WTC11 (cell line): ENCODE data around the gene ERGIC3. TPM values are rescaled to one million over a fixed set of nuclear protein-coding genes. Genes with fewer than 3 reads are reported as not detected.

Experiments used
- ATAC-seq: fragments of 200-7000 bp; cut with Tn5 transposase; 2 replicates; pipeline ENCODE4 v1.10.0; 2021; ENCODE audit warnings: mild to moderate bottlenecking, moderate library complexity
- CTCF ChIA-PET: fragments of 300-600 bp; sonication (Branson Sonifier 250); formaldehyde crosslinking; loops from one replicate; lab custom pipeline; 2021; ENCODE audit warnings: antibody characterized with exemption; lab: Charles Lee
- POLR2A ChIA-PET: fragments of 350-600 bp; sonication (Branson Sonifier 250); formaldehyde crosslinking; loops from one replicate; lab custom pipeline; 2021; ENCODE audit warnings: antibody characterized with exemption; lab: Charles Lee
- DNase-seq: peaks from one replicate; pipeline ENCODE4 v3.0.0; 2021; ENCODE audit warnings: low spot score
- H3K27ac Mint-ChIP-seq: 2 replicates; pipeline ENCODE4 v1.8.0; 2021; ENCODE audit warnings: mixed read lengths
- H3K27me3 Mint-ChIP-seq: 2 replicates; pipeline ENCODE4 v1.8.0; 2021; ENCODE audit warnings: low read depth, mild to moderate bottlenecking, moderate library complexity, mixed read lengths
- H3K36me3 Mint-ChIP-seq: 2 replicates; pipeline ENCODE4 v1.8.0; 2021; ENCODE audit warnings: mixed read lengths
- H3K4me1 Mint-ChIP-seq: 2 replicates; pipeline ENCODE4 v1.8.0; 2022; ENCODE audit warnings: mixed read lengths
- H3K4me3 Mint-ChIP-seq: 2 replicates; pipeline ENCODE4 v1.8.0; 2021; ENCODE audit warnings: mild to moderate bottlenecking, moderate library complexity, mixed read lengths
- H3K9me3 Mint-ChIP-seq: 2 replicates; pipeline ENCODE4 v1.8.0; 2021; ENCODE audit warnings: mixed read lengths
- AFF4 ChIP-seq: sonication (generic); formaldehyde crosslinking; IDR thresholded peaks from 2 replicates; pipeline ENCODE4 v1.8.1; 2023; ENCODE audit warnings: mild to moderate bottlenecking, missing genetic modification reagents, borderline replicate concordance
- ATF6 ChIP-seq: sonication (generic); formaldehyde crosslinking; IDR thresholded peaks from 2 replicates; pipeline ENCODE4 v1.8.1; 2023; ENCODE audit warnings: mild to moderate bottlenecking, missing genetic modification reagents
- CDX4 ChIP-seq: fragments of 250-450 bp; sonication (Bioruptor Pico); IDR thresholded peaks from 2 replicates; pipeline ENCODE4 v1.9.0; 2021; ENCODE audit warnings: moderate library complexity, mild to moderate bottlenecking, inconsistent platforms, borderline replicate concordance
- E2F4 ChIP-seq: sonication (generic); formaldehyde crosslinking; IDR thresholded peaks from 2 replicates; pipeline ENCODE4 v1.8.1; 2022; ENCODE audit warnings: low read depth, mild to moderate bottlenecking, moderate library complexity, missing genetic modification reagents, borderline replicate concordance
- FOXJ3 ChIP-seq: sonication (generic); formaldehyde crosslinking; IDR thresholded peaks from 2 replicates; pipeline ENCODE4 v1.9.0; 2021; ENCODE audit warnings: missing genetic modification reagents, mild to moderate bottlenecking, borderline replicate concordance
- GRHL2 ChIP-seq: fragments of 250-450 bp; sonication (Bioruptor Pico); IDR thresholded peaks from 2 replicates; pipeline ENCODE4 v1.8.0; 2022; ENCODE audit warnings: mild to moderate bottlenecking, moderate library complexity; ENCODE audit not compliant: insufficient replicate concordance, severe bottlenecking
- GTF2I ChIP-seq: fragments of 250-450 bp; sonication (Bioruptor Pico); conservative IDR thresholded peaks from 2 replicates; pipeline ENCODE4 v1.4.0; 2021; ENCODE audit warnings: mild to moderate bottlenecking
- JAZF1 ChIP-seq: fragments of 250-450 bp; sonication (Bioruptor Pico); IDR thresholded peaks from 2 replicates; pipeline ENCODE4 v1.9.0; 2021; ENCODE audit warnings: moderate library complexity, mild to moderate bottlenecking, inconsistent platforms
- PRDM15 ChIP-seq: sonication (generic); formaldehyde crosslinking; IDR thresholded peaks from 2 replicates; pipeline ENCODE4 v1.8.0; 2022; ENCODE audit warnings: missing genetic modification reagents
- STAT6 ChIP-seq: sonication (generic); formaldehyde crosslinking; conservative IDR thresholded peaks from 2 replicates; pipeline ENCODE4 v1.8.1; 2023; ENCODE audit warnings: mild to moderate bottlenecking, low read depth, missing genetic modification reagents, moderate library complexity
- USF1 ChIP-seq: sonication (generic); formaldehyde crosslinking; IDR thresholded peaks from 2 replicates; pipeline ENCODE4 v1.8.0; 2022; ENCODE audit warnings: mild to moderate bottlenecking, missing genetic modification reagents
- ZMAT4 ChIP-seq: fragments of 250-450 bp; sonication (Bioruptor Pico); IDR thresholded peaks from 2 replicates; pipeline ENCODE4 v1.9.0; 2021; ENCODE audit warnings: mild to moderate bottlenecking
- ZNF423 ChIP-seq: fragments of 250-450 bp; sonication (Bioruptor Pico); IDR thresholded peaks from 2 replicates; pipeline ENCODE4 v2.1.2; 2022; ENCODE audit warnings: mild to moderate bottlenecking, moderate library complexity
- total RNA-seq: library from RNA; stranded (reverse); gene quantifications from 3 replicates; pipeline ENCODE4 v1.2.3, GENCODE V29; 2021

The ERGIC3 gene
- total RNA-seq, 1 experiment from 2014 or later, result 168 TPM

GRCh38 chr20:35502352-35502751 lies 39.5 kb upstream of the ERGIC3 start:
- Mint-ChIP-seq H3K27ac (no peak overlapping the region), H3K4me3 (no peak overlapping the region), H3K36me3 (peaks cover 67% of the 10 kb centered on the region), H3K4me1 (no peaks in the 10 kb centered on the region), H3K27me3 (no peaks in the 10 kb centered on the region), H3K9me3 (no peaks in the 10 kb centered on the region)
- CTCF ChIA-PET, result no interaction called here
- ATAC-seq (no peak), DNase-seq (no peak)
- TF ChIP-seq STAT6 (CRISPR knock-in tag) (no peak), ZMAT4 (CRISPR knock-in tag) (no peak), ZNF423 (CRISPR knock-in tag) (no peak), GTF2I (CRISPR knock-in tag) (no peak), GRHL2 (CRISPR knock-in tag) (no peak), CDX4 (no peak), PRDM15 (CRISPR knock-in tag) (no peak), AFF4 (no peak), ATF6 (CRISPR knock-in tag) (no peak), FOXJ3 (CRISPR knock-in tag) (no peak), E2F4 (CRISPR knock-in tag) (no peak), JAZF1 (CRISPR knock-in tag) (no peak), USF1 (CRISPR knock-in tag) (no peak)
- POLR2A ChIA-PET, result no interaction called here
